ENCODE data around the gene LTV1. TPM values are rescaled to one million over a fixed set of nuclear protein-coding genes. Genes with fewer than 3 reads are reported as not detected.

Gene LTV1
- total and polyA plus RNA-seq, 9 of the 15 experiments (the other 6 are each of a cell fraction or from before 2014, with no cell fraction given) = 57.9 to 162 (median 119) TPM

DNA sequence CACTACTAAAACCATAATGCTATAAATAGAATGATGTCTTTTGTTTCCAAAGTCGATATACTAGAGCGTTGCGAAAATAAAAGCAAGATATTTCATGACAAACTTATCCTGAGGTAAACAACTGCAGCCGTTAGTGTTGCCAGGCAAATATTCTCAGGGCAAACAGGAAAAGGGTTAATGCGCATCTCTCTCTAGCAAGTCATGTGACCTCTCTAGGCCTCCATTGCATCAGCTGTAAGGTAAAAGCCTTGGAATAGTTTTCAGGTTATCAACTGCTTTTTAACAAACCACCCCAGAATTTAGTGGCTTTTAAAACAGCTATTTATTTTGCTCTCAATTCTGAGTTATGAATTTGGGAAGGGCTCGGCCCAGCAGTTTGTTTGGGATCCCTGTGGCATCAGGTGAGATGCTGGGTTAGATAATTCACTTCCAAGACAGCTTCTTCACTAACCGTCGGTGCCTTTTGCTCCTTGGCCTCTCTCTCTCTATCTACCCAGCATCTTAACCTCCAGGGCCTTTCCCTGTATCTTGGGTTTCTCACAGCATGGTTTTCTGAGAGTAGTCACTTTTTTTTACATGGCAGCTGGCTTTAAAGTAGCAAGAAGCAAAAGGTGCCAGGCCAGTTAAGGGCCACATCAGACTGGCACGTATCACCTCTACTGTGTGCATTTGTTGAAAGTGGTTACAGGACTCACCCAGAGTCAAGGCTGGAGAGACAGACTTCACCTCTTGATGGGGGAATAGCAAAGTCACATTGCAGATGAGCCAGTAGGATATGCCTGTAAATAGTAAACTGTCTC is 39.2 kb upstream of the LTV1 start (continued):
- TF ChIP-seq ATF3 (IDR thresholded peaks at IDR 0.05) (peak; percentile 66), ATF3 (CRISPR knock-in tag; conservative IDR thresholded peaks at IDR 0.05) (no peak), ILK (tag; IDR thresholded peaks at IDR 0.05; ENCODE audit: borderline replicate concordance, low read depth) (no peak), SIN3B (IDR thresholded peaks at IDR 0.05; ENCODE audit: low read depth) (no peak), ZBTB33 (CRISPR knock-in tag; IDR thresholded peaks at IDR 0.05) (no peak), EP300 (IDR thresholded peaks at IDR 0.05; ENCODE audit: low read length) (peak; percentile 10; the same call in 1 of the 2 replicates), ZFP30 (CRISPR knock-in tag; IDR thresholded peaks at IDR 0.05; ENCODE audit: borderline replicate concordance) (no peak), FOXJ2 (tag; IDR thresholded peaks at IDR 0.05) (no peak), NFIC (IDR thresholded peaks at IDR 0.05) (no peak), NEUROD1 (IDR thresholded peaks at IDR 0.05; ENCODE audit: borderline replicate concordance, low read depth, low read length, partially characterized antibody) (no peak), SRSF3 (IDR thresholded peaks at IDR 0.05; ENCODE audit: insufficient read depth, low read length) (no peak), RFX1 (IDR thresholded peaks at IDR 0.05) (no peak), SRSF7 (optimal IDR thresholded peaks at IDR 0.05; ENCODE audit: low read depth, low read length) (no peak), ZNF639 (CRISPR knock-in tag; conservative IDR thresholded peaks at IDR 0.05 in 1 of 2, IDR thresholded peaks at IDR 0.05 in 1 of 2) (no peak), E2F1 (CRISPR knock-in tag; IDR thresholded peaks at IDR 0.05) (no peak)
